Heart left ventricle (tissue), 16 donors: ENCODE data around the gene C2CD4B. TPM values are rescaled to one million over a fixed set of nuclear protein-coding genes. Genes with fewer than 3 reads are reported as not detected.

Experiments
- ATAC-seq, 4 donors: fragments of 200-7000 bp; cut with Tn5 transposase; one replicate each; pipeline ENCODE4 v1.9.1; 2020 to 2022; ENCODE audit warnings: moderate library complexity in 4 of 4, mild to moderate bottlenecking in 3 of 4, moderate number of reproducible peaks in 1 of 4
- DNase-seq, 5 donors: peaks; one replicate each; pipeline ENCODE4 v3.0.0-alpha.2; 2020
- H3K27ac ChIP-seq, 12 donors: fragments of 200-600 bp; sonication (generic) in 4 of 12; one replicate each; pipeline versions ENCODE4 v1.5.0 to v1.8.0; 2016 to 2022; ENCODE audit warnings: mild to moderate bottlenecking in 2 of 12
- H3K27me3 ChIP-seq, 9 donors: fragments of 200-600 bp; sonication (generic) in 2 of 9; one replicate each; pipeline versions ENCODE4 v1.5.1 to v1.8.0; 2016 to 2022; ENCODE audit warnings: mild to moderate bottlenecking in 3 of 9
- H3K36me3 ChIP-seq, 9 donors: fragments of 200-600 bp; sonication (generic) in 2 of 9; one replicate each; pipeline versions ENCODE4 v1.5.0 to v1.8.0; 2018 to 2022; ENCODE audit warnings: mild to moderate bottlenecking in 2 of 9
- H3K4me1 ChIP-seq, 12 donors: fragments of 200-600 bp; sonication (generic) in 4 of 12; one replicate each; pipeline versions ENCODE4 v1.5.0 to v1.8.0; 2016 to 2022; ENCODE audit warnings: mild to moderate bottlenecking in 3 of 12
- H3K4me3 ChIP-seq, 12 donors: fragments of 200-600 bp; sonication (generic) in 4 of 12; one replicate each; pipeline versions ENCODE4 v1.5.0 to v1.8.0; 2017 to 2022; ENCODE audit warnings: mild to moderate bottlenecking in 9 of 12, moderate library complexity in 4 of 12
- H3K9me3 ChIP-seq, 12 donors: fragments of 200-600 bp; sonication (generic) in 4 of 12; one replicate each; pipeline versions ENCODE4 v1.5.0 to v1.8.0; 2016 to 2022; ENCODE audit warnings: mild to moderate bottlenecking in 1 of 12
- POLR2A ChIP-seq, 2 donors: fragments of 450-650 bp; IDR thresholded peaks; one replicate each; pipeline ENCODE4 v1.6.1; 2017; ENCODE audit warnings: antibody characterized with exemption in 2 of 2, mild to moderate bottlenecking in 2 of 2, moderate library complexity in 2 of 2
- WGBS, 4 donors: extraction: QIAGEN DNeasy Blood & Tissue Kit in 2 of 4; methylation state at CpG; one replicate each; pipeline versions ENCODE4 v1.1.5 to v1.1.7; 2013 to 2018; 5-methylcytosine and 5-hydroxymethylcytosine counted together
- intact Hi-C, 10 donors: fragments of 100-400 bp; cut with DNase I; formaldehyde crosslinking; loops; one replicate each; pipeline versions ENCODE4 v1.11.1 to v1.14.2; 2022
- polyA plus RNA-seq, 2 donors: library from polyadenylated mRNA; stranded (reverse); fragments of 200-250 nt; gene quantifications; one replicate each; pipeline ENCODE4 v1.2.3, GENCODE V29; 2013
- total RNA-seq, 9 donors: library from RNA; depleted of rRNA in 2 of 9; stranded (reverse); fragments of >200 nt in 2 of 9; fragmentation: NEBNext Ultra II Directional in 3 of 9; extraction: Animal tissue kit (Norgen Biotek cat#: 25700) in 3 of 9; gene quantifications; one replicate each; pipeline versions ENCODE4 v1.1.0 to v1.2.4, GENCODE V29; 2016 to 2023
- TF ChIP-seq, protein P1 (sequence below), 12 donors: fragments of 200-600 bp; sonication (generic) in 4 of 12; IDR thresholded peaks; one replicate each; pipeline versions ENCODE4 v1.5.0 to v1.8.0; 2018 to 2022; ENCODE audit warnings: antibody characterized with exemption in 12 of 12, mild to moderate bottlenecking in 5 of 12
- donor health status: ischemic (EF 13 %, LVEDD 7.1; RV severe dilation, severe dysfunction).
- donor health status: healthy with polysubstance abuse.
- donor health status: DM: no; HTN: yes; CAD: no.
- donor health status: DM: no; HTN: no; CAD: no.
- donor health status: ischemic (EF 25% LVEDD 6.9; RV normal size, moderate dysfunction).
- donor health status: ischemic (EF 25% LVEDD 5.7; RV mildly dilated, moderate dysfunction).
- donor health status: healthy.
- donor health status: DM: yes; HTN: yes; CAD: no.
- donor health status: ischemic (EF 35%, LVEDD 5.7; RV mildly dilated, moderate dysfunction).
- donor health status: nonischemic (EF 11% LVEDD 7.7; RV severe dilation, severe dysfunction).
- donor health status: DM: yes; HTN: yes; CAD: no.
- donor health status: PGD.
- donor health status: ischemic (EF 29% LVEDD 5.4; RV normal size, mild dysfunction).
- donor health status: nonischemic (EF 23%, LVEDD 6.1; RV moderate dilation, normal function).

The C2CD4B gene
- total and polyA plus RNA-seq, 11 donors: 0.65 to 8.4 (median 2.0) TPM

GRCh38 chr15:62126364-62126763 is 38.7 kb downstream of the C2CD4B start:
- no peak overlapping the region for H3K27ac ChIP-seq
- ATAC-seq (no peak), DNase-seq (no peak)
- no peaks in the 10 kb centered on the region for H3K36me3 ChIP-seq
- H3K27me3 ChIP-seq: no peaks in the 10 kb centered on the region
- no peak overlapping the region for H3K4me3 ChIP-seq
- peaks cover 0 to 33% (median 1%) of the 10 kb centered on the region in 12 donors for H3K4me1 ChIP-seq
- 66 to 88% (median 79%) methylated on average over 3 of the region's 3 CpGs for WGBS, 4 donors
- peaks cover 0 to 6% (median 0%) of the 10 kb centered on the region in 12 donors for H3K9me3 ChIP-seq
- no peak for TF ChIP-seq POLR2A (IDR thresholded peaks at IDR 0.05)
- TF ChIP-seq, protein P1, sequence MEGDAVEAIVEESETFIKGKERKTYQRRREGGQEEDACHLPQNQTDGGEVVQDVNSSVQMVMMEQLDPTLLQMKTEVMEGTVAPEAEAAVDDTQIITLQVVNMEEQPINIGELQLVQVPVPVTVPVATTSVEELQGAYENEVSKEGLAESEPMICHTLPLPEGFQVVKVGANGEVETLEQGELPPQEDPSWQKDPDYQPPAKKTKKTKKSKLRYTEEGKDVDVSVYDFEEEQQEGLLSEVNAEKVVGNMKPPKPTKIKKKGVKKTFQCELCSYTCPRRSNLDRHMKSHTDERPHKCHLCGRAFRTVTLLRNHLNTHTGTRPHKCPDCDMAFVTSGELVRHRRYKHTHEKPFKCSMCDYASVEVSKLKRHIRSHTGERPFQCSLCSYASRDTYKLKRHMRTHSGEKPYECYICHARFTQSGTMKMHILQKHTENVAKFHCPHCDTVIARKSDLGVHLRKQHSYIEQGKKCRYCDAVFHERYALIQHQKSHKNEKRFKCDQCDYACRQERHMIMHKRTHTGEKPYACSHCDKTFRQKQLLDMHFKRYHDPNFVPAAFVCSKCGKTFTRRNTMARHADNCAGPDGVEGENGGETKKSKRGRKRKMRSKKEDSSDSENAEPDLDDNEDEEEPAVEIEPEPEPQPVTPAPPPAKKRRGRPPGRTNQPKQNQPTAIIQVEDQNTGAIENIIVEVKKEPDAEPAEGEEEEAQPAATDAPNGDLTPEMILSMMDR (IDR thresholded peaks at IDR 0.05): no peak
- intact Hi-C loops: loop anchor here in 4 of 10 donors (2.0 to 10.0 kb wide), 3 partner anchors 36 to 128 kb away; no protein-coding TSS in a partner anchor

- ATAC-seq (peak in 3 of 4 donors; percentile 59 to 72 (median 65)), DNase-seq (peak in 2 of 5 donors; percentile 29 to 32)
- intact Hi-C loops: loop anchor here in 4 of 10 donors (2.0 to 10.0 kb wide), 3 partner anchors 37 to 129 kb away; no protein-coding TSS in a partner anchor
Observed at GRCh38 chr15:62125773-62126172, 39.3 kb downstream of the C2CD4B start.

GRCh38 chr15:62124973-62125303 is 40.1 kb downstream of the C2CD4B start:
- peaks cover 0 to 2% (median 0%) of the 10 kb centered on the region in 12 donors for H3K9me3 ChIP-seq
- no peaks in the 10 kb centered on the region for H3K36me3 ChIP-seq
- no peak overlapping the region for H3K4me3 ChIP-seq
- ATAC-seq (no peak), DNase-seq (no peak)
- peak overlapping the region in 4 of 12 donors; percentile 24 to 53 (median 41) for H3K27ac ChIP-seq
- H3K4me1 ChIP-seq: peaks cover 0 to 47% (median 2%) of the 10 kb centered on the region in 12 donors
- no peaks in the 10 kb centered on the region for H3K27me3 ChIP-seq
- 61 to 70% (median 63%) methylated on average over 2 of the region's 2 CpGs for WGBS, 4 donors
- intact Hi-C loops: loop anchor here in 3 of 10 donors (5.0 to 10.0 kb wide), 3 partner anchors 37 to 130 kb away; partner anchors contain the start of gene C2CD4B (in 1 of the 3)
- TF ChIP-seq, protein P1 (IDR thresholded peaks at IDR 0.05): no peak
- no peak for TF ChIP-seq POLR2A (IDR thresholded peaks at IDR 0.05)

More at GRCh38 chr15:62125773-62126172, 39.3 kb downstream of the C2CD4B start:
- Histone ChIP-seq H3K4me3 (no peak overlapping the region), H3K27me3 (no peaks in the 10 kb centered on the region), H3K27ac (peak overlapping the region in 1 of 12 donors; percentile 53), H3K36me3 (no peaks in the 10 kb centered on the region), H3K9me3 (peaks cover 0 to 6% (median 0%) of the 10 kb centered on the region in 12 donors), H3K4me1 (peaks cover 0 to 39% (median 1%) of the 10 kb centered on the region in 12 donors)
- 3 to 14% (median 8%) methylated on average over 2 of the region's 2 CpGs for WGBS, 4 donors
- TF ChIP-seq, protein P1 (IDR thresholded peaks at IDR 0.05): peak; percentile 40 to 62 (median 48)
- no peak for TF ChIP-seq POLR2A (IDR thresholded peaks at IDR 0.05)

GRCh38 chr15:62124176-62124972 is 40.7 kb downstream of the C2CD4B start:
- 46 to 50% (median 49%) methylated on average over 6 of the region's 6 CpGs for WGBS, 4 donors
- no peak for TF ChIP-seq POLR2A (IDR thresholded peaks at IDR 0.05)
- TF ChIP-seq, protein P1 (IDR thresholded peaks at IDR 0.05): no peak
- H3K9me3 ChIP-seq: no peaks in the 10 kb centered on the region
- peak overlapping the region in 6 of 12 donors; percentile 1 to 53 (median 34) for H3K27ac ChIP-seq
- H3K4me1 ChIP-seq: peaks cover 0 to 53% (median 2%) of the 10 kb centered on the region in 12 donors
- ATAC-seq (peak in 3 of 4 donors; percentile 20 to 76 (median 50)), DNase-seq (no peak)
- H3K36me3 ChIP-seq: no peaks in the 10 kb centered on the region
- no peaks in the 10 kb centered on the region for H3K27me3 ChIP-seq
- intact Hi-C loops: loop anchor here in 2 of 10 donors (5.0 to 10.0 kb wide), 2 partner anchors 43 to 130 kb away; partner anchors contain the start of gene C2CD4B (in 1 of the 2)
- no peak overlapping the region for H3K4me3 ChIP-seq
